GM15510 (cell line): ENCODE measurements around the gene LPP.

Experiments used
- POLR2A ChIP-seq: IDR thresholded peaks from 3 replicates; pipeline ENCODE4 v1.6.1; 2011; ENCODE audit warnings: borderline replicate concordance; ENCODE audit not compliant: insufficient read length; ENCODE audit errors: extremely low read depth

LPP gene

DNA sequence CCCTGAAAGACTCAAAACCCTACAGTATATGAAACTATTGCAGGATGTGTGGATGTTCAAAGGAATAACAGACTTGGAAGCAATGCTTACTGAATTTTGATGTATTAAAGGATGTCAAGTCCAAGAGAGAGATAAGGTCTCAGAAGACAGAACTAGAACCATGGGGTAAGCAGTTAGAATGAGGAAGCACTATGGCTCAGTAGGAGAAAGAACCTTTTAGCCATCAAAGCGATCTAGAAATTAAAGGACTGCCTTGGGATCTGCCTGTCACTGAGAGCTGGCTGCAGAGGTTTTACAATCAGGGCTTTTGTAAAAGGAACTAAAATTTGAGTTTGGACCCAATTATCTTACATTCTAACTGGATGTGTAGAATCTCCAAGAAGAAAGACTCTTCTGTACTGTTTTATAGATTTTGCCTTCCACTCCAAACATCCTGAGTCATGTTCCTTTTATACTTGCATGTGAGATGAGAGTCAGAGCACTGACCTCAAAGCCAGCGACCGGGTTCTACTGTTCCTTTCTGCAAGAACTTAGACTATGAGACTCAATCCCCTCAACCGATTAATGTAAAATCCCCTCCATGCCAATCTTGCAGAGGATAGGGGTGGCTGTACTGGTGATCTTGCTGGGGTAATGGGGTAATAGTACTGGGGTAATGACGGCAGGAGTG is 605.5 kb downstream of the LPP start:
- TF ChIP-seq POLR2A = no peak

DNA sequence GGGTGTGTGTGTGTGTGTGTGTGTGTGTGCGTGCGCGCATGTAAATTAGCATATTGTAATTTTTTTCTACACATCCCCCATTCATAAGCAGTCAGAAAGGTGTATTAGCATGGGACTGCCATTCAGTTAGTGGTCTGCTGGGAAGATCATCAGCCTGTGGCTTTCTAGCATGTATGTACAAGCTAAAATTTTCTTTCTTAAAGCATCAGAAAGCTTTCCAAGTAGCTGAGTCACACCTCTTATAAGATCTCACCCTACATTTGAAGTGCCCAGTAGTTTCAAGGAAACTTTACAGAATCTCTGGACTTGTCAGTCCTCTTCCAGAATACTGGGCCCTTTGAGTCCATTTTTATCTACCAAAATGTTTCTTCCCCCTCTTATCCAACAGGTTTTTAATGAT is 606.5 kb downstream of the LPP start:
- TF ChIP-seq POLR2A = no peak

DNA sequence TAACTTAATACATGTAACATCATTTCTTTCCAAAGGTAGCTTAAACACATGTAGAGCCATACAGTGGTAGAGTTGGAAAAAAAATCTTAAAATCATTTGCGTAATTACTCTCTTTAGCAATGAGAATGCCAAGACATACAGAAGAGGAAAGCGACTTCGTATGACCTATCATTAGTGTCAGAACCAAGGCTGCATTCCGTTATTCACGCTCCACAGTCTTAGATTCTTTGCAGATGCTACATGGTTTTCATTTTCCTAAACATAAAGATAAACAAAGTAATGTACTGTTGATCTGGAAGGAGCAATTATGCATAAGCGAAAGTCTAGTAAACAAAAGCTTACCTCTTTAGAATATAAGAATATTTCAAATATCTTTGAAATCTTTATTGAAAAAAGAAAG is 607.5 kb downstream of the LPP start:
- TF ChIP-seq POLR2A = no peak

DNA sequence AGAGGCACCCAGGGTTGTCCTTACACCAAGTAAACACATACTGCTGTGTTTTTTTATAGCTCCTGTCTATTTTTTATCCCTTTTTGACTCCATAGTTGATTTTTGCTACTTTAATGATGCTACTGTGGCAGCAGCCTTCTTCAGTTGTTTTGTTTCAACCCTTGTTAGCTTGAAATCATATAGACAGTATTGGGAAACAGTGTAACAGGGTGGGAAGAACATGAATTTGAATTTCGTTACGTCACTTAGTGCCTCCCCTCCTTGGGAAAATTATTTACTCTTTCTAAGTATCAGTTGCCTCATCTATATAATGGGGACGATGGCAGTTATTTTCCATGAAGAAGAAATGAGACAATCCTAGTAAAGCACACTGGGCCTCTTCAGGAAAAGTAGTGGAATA is 608.0 kb downstream of the LPP start:
- TF ChIP-seq POLR2A = no peak

DNA sequence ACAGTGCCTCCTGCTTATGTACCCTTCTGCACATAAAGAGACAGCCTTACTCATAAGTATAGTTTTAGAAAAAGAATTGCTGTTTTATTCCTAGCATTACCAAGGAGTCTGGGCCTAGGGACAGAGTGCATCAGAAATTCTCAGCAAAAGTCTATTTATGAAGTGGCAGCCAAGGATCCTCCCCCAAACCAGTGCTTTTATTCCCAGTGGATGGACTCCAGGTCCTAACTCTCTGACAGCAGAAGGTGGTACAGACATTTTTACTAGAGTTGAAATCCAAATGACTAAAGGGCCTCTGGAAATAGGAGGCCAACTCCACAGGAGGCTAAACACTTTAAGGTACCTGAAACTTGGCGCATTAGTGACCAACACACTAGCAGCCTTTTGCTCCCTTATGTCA is 610.7 kb downstream of the LPP start:
- no peak for TF ChIP-seq POLR2A

DNA sequence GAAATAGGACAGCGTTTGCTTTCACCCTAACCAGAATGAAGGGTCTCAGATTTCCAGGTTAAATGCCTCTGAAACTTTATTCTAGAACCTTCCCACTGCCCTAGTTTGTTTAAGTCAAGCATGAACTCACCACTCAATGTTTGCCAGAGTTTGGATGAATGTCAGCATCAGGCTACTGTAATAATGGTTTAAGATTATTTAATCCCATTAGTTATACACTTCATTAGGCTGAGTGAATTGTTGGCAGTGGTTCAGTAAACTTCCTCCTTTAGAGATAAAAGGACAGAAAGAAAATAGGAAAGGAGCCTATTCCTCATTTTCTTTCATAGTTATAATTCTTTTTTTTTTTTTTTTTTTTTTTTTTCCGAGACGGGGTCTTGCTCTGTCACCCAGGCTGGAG is 615.9 kb downstream of the LPP start:
- TF ChIP-seq POLR2A = no peak

DNA sequence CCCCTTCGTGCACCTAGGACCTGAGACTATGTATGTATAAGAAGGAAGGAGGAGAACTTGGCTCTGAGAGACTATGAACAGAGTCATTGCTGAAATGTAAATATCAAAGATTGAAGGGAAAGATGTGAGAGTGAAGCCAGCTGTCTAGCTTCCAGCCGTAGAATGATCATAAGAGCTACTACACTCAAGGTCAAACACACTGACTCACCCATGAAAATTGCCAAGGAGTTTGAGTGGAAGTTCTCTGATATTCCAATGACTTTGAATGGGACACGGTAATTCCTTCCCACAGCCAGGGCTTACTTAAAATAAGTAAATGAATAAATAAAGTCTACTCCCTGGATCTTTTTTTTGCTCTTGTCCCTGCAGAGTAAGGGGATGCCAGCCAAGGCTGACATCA is 618.9 kb downstream of the LPP start:
- TF ChIP-seq POLR2A = no peak

DNA sequence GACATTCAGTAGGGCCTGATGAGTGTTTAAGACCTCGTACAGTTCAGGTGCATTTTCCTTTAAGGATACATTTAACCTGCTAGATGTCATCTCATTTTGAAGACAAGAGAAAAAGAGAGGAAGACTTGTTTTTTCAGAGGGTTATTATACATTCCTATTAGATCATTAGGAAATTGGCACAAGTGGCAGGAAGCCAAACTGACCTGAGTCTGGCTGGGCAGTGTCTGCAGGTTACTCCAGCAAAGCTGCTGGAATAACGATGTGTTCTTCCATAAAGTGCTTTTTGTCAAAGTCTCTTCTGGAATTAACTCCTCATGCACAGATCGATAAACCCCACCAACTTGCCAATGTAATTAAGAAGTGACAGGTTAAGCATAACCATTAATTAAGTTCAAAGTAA is 621.5 kb downstream of the LPP start:
- TF ChIP-seq POLR2A = no peak

DNA sequence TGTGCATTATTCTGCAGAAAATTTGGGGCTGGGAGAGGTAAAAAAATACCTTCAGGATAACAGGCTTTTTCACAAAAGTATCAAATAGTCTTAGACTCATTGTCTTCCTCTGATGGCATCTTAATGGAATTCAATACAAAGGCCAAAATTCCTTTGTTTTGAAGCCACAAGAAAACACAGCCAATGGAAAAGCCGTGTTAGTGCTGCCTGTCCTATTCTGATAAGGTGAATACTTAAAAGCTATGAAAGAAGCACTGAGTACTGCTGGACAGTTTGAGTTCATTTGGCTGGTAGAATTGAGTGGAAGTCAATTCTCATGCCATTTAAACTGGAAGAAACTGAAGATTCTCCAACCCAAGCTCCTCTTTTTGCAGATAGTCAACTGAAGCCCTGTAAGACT is 622.5 kb downstream of the LPP start:
- TF ChIP-seq POLR2A = no peak

DNA sequence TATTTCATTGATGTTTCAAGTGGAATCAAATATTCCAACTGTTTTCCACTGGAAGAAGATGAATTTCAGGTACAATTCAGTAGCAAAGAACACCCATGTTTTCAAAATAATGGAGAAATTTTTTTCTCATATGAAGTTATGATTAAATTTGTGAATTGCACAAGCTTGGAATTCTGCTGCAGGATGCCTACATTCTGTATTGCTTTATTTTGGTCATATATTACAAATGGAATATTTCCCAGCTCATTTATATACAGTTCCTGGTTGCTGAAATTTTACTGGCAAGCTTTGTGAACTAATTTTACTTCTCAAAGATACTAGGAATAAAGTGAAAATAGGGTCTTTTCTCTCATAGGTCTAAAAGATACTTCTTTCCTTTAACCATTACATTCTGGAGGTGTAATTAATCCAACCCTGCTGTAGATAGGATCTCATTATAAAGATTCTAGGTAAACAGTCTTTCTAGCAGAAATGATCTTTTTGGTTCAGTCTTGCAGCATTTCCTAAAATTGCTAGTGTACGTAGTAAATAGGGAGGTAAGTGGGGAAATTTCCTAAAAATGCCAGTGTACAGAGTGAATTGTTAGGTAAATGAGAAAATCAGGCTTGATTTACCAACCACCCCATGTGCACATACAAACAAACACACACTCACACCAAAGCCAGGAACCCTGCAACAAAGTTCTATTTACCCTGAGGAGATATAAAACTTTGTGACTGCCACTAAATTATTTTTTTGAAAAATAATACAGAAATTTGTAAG is 624.3 kb downstream of the LPP start:
- no peak for TF ChIP-seq POLR2A

DNA sequence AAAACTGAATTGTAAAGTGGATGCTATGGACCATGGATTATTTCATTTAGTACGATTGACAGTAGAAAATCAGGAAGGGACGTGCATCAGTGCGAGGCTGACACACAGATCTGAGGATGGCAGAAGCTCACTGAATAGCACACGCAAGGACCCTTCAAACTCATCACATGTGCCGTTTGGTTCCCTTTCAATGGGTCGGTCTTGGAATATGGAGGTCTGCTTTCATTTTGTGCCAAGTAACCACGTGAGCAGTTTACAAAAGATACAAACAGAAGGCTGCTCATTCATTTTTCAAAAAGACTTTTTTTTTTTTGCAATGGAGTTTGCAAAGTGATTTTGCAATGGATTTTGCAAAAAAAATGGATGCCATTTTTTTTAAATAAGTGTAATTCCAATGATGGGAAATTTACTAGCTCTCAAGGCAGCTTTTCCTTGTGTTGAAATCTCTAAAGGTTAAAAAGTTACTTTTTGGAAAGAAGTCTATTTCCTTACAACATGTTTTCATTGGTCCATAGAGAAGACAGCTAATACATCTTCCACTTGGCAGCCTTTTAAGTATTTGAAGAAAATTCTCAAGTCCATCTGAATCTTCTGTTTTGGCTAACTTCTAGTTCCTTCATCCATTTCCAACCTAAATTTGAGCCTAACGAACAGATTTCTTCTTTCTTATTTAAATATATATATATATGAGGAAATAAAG is 625.5 kb downstream of the LPP start:
- no peak for TF ChIP-seq POLR2A

DNA sequence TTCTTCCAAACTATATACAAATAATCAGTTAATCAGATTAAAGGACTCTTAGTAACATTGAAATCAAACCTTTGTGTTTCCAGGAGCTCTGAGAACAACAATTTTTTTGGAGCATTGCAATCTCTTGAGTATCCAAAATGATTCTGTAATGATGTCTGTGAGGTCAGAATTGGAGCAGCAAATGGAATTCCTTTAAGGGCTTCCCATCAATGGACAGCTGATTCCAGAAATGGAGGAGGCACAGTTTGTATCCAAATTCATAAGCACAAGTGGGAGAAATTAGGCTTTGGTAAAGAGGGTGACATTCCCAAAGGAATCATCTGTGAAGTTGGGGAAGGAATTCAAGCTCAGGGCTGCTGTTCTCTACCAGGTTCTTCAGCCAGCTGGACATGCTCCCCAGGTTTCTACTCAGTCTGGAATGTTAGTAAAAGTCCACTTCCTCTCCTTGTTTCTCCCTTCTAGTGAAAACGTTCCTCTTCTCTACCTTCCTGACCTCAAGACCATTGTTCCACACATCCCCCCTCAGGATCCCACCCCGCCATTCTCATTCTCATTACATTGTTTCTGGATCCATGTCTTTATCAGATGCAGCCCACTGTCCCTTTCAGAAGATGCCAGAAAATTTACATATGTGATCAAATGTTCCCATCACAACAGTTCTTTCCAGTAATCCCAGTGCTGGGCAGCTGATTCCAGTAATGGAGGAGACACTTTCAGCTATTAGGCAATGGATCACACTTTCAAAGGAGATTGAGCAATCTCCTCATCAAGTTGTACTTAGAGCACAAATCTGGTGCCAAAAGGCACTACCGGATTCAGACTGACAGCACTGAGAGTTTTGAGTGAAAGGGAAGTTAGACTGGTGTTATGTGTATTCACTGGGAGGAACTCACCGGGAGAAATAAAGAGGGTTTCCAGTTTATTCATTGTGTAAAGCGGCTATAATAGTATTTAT is 626.5 kb downstream of the LPP start:
- no peak for TF ChIP-seq POLR2A

DNA sequence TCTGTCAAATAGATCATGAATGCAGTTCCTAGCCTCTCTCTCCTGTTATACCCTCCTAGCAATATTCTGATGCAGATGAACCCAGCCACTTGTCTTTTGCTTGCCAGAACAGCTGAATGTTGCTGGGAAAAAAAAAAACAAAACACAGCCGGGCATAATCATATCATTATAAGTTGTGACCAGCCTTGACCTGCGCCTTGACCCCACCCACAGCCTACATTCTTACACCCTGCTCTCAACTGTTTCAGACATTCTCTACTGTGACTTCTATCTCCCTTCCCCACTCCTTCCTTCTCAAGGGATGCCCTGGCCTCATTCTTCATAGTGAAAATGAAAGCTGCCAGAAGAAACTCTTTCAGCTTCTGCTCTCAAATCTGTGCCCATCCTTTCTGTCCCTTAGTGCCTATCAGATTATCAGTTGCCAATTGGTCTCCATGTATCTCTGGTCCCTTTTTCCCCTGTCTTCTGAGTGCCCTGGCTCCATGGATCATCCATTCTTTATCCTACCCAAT is 628.7 kb downstream of the LPP start:
- TF ChIP-seq POLR2A = no peak

DNA sequence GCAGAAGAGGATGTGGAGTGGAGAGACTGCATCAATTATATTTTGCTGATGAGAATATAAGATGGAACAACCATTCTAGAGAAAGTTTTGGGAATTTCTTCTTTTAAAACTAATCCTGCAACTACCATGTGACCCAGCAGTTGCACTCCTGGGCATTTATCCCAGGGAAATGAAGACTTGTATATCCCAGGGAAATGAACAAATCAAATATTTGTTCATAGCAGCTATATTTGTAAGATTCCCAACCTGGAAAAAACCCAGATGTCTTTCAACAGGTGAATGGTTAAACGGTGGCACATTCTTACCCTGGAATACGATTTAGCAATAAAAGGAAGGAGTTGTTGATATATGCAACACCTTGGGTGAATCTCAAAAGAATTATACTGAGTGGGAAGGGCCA is 632.5 kb downstream of the LPP start:
- no peak for TF ChIP-seq POLR2A
